ENCODE data around the gene AJUBA. TPM values are rescaled to one million over a fixed set of nuclear protein-coding genes. Genes with fewer than 3 reads are reported as not detected.

Gene AJUBA
- total RNA-seq, 1 donor from 2014 or later = 146 TPM

DNA sequence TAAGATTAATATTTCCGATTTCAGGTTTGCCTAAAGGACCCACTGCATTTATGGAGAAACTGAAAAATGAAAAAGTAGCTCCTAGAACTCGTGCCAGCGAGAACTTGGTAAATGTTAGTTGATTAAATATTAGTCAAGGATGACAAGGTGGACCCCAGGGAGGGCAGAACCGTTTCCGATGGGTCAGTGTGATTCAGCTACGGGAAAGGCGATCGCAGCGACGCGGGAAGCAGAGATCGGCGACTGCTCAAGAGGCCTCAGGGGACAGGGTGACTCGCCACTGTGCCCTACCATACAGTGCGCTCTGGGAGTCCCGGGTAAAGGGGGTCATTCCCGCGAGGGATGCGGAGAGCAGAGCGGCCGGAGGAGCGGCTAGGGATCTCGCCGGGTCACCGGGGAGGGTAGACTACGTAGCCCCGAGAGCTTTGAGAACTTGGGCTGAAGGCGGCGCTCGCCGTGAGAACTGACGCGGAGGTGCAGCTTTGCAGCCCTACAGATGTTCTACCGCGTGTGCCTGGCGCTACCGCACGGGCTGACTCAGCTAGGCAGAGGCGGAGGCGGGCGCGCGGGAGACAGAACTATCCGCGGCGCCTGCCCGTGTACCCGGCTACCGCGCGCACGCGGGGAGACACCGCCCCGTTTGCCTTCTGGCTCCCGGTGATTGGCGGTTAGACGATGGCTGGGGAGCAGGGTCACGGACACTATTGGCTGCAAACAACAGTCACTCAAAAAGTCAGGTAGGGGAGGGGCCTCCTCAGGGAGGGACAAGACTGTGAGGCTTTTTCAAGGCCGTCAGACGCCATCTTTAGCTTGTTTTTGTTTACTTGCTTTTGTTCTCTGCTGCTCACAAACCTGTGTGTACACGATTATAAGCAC is 24.4 kb upstream of the AJUBA start:
- H4K20me1 ChIP-seq (ENCODE audit: insufficient read depth, low read length) = no peaks in the 10 kb centered on the region
- no peaks in the 10 kb centered on the region for H3K9me3 ChIP-seq (ENCODE audit: insufficient read depth, low read depth, low read length)
- peaks cover 8% of the 10 kb centered on the region for H3K4me1 Mint-ChIP-seq (ENCODE audit: low read depth, unreplicated experiment)
- peak overlapping the region; percentile 92 for H3K4me3 Mint-ChIP-seq (ENCODE audit: unreplicated experiment)
- DNase-seq (ENCODE audit: low read depth) (peak; percentile 92), FAIRE-seq (no peak)
- H3K36me3 ChIP-seq (ENCODE audit: insufficient read depth, low read length) = no peaks in the 10 kb centered on the region
- peak overlapping the region; percentile 94 for H3K27ac ChIP-seq (ENCODE audit: low read depth, low read length)
- no peaks in the 10 kb centered on the region for H3K27me3 Mint-ChIP-seq (ENCODE audit: low read depth, unreplicated experiment)
- peak overlapping the region; percentile 94 for H3K4me2 ChIP-seq (ENCODE audit: low read length)
- H2AFZ ChIP-seq (ENCODE audit: low read depth, low read length) = peak overlapping the region; percentile 98
- no peaks in the 10 kb centered on the region for H3K36me3 Mint-ChIP-seq (ENCODE audit: low read depth, unreplicated experiment)
- peak overlapping the region; percentile 99 for H3K27ac Mint-ChIP-seq (ENCODE audit: unreplicated experiment)
- H3K4me3 ChIP-seq (ENCODE audit: insufficient read depth, low read depth, low read length) = peak overlapping the region; percentile 79
- peaks cover 22% of the 10 kb centered on the region for H3K4me1 ChIP-seq (ENCODE audit: insufficient read depth, low read length)
- H3K9me3 Mint-ChIP-seq (ENCODE audit: unreplicated experiment) = no peaks in the 10 kb centered on the region
- TF ChIP-seq EZH2 (IDR thresholded peaks at IDR 0.05; ENCODE audit: insufficient read depth, low read length) = no peak
- TF ChIP-seq, protein P1, sequence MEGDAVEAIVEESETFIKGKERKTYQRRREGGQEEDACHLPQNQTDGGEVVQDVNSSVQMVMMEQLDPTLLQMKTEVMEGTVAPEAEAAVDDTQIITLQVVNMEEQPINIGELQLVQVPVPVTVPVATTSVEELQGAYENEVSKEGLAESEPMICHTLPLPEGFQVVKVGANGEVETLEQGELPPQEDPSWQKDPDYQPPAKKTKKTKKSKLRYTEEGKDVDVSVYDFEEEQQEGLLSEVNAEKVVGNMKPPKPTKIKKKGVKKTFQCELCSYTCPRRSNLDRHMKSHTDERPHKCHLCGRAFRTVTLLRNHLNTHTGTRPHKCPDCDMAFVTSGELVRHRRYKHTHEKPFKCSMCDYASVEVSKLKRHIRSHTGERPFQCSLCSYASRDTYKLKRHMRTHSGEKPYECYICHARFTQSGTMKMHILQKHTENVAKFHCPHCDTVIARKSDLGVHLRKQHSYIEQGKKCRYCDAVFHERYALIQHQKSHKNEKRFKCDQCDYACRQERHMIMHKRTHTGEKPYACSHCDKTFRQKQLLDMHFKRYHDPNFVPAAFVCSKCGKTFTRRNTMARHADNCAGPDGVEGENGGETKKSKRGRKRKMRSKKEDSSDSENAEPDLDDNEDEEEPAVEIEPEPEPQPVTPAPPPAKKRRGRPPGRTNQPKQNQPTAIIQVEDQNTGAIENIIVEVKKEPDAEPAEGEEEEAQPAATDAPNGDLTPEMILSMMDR (IDR thresholded peaks at IDR 0.05; ENCODE audit: insufficient read depth, low read depth, low read length) = no peak
- H3K27me3 ChIP-seq (ENCODE audit: insufficient read depth, low read length) = no peaks in the 10 kb centered on the region
- no peaks in the 10 kb centered on the region for H3K79me2 ChIP-seq (ENCODE audit: insufficient read depth, low read length)
- peak overlapping the region; percentile 94 for H3K9ac ChIP-seq (ENCODE audit: low read length)

DNA sequence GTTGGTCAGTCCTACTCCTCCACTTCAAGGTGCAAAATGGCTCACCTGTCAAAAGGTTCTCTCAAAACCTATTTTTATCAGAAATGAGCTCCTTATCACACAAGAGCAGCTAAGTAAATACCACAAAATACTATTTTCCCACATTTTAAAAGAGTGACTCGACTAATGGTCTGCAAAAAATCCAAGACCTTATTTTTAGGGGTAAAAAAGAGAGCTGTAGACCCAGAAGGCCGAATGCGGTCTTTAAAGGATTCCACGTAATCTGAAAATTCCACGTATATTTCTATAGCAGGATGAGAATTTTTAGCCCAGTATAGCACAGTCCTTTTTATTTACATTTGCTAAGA is 23.8 kb upstream of the AJUBA start:
- Histone ChIP-seq H3K9ac (ENCODE audit: low read length) (peak overlapping the region; percentile 94), H3K9me3 (ENCODE audit: insufficient read depth, low read depth, low read length) (no peaks in the 10 kb centered on the region), H2AFZ (ENCODE audit: low read depth, low read length) (no peak overlapping the region), H3K4me1 (ENCODE audit: insufficient read depth, low read length) (peaks cover 22% of the 10 kb centered on the region), H3K36me3 (ENCODE audit: insufficient read depth, low read length) (no peaks in the 10 kb centered on the region), H3K4me2 (ENCODE audit: low read length) (peak overlapping the region; percentile 94), H3K27me3 (ENCODE audit: insufficient read depth, low read length) (no peaks in the 10 kb centered on the region), H3K27ac (ENCODE audit: low read depth, low read length) (peak overlapping the region; percentile 94), H3K79me2 (ENCODE audit: insufficient read depth, low read length) (no peaks in the 10 kb centered on the region), H3K4me3 (ENCODE audit: insufficient read depth, low read depth, low read length) (peak overlapping the region; percentile 79), H4K20me1 (ENCODE audit: insufficient read depth, low read length) (no peaks in the 10 kb centered on the region)
- no peak for FAIRE-seq
- no peaks in the 10 kb centered on the region for H3K36me3 Mint-ChIP-seq (ENCODE audit: low read depth, unreplicated experiment)
- H3K4me1 Mint-ChIP-seq (ENCODE audit: low read depth, unreplicated experiment) = peaks cover 8% of the 10 kb centered on the region
- H3K9me3 Mint-ChIP-seq (ENCODE audit: unreplicated experiment) = no peaks in the 10 kb centered on the region
- H3K4me3 Mint-ChIP-seq (ENCODE audit: unreplicated experiment) = peak overlapping the region; percentile 92
- no peaks in the 10 kb centered on the region for H3K27me3 Mint-ChIP-seq (ENCODE audit: low read depth, unreplicated experiment)
- no peak for TF ChIP-seq EZH2 (IDR thresholded peaks at IDR 0.05; ENCODE audit: insufficient read depth, low read length)
- TF ChIP-seq, protein P1 (IDR thresholded peaks at IDR 0.05; ENCODE audit: insufficient read depth, low read depth, low read length) = no peak
- peak overlapping the region; percentile 99 for H3K27ac Mint-ChIP-seq (ENCODE audit: unreplicated experiment)
- peak; percentile 63 for DNase-seq (ENCODE audit: low read depth)
